Peyer's patch (tissue), 4 donors: ENCODE results near the gene GNG4. TPM values are rescaled to one million over a fixed set of nuclear protein-coding genes. Genes with fewer than 3 reads are reported as not detected.
A peak's percentile ranks its signal among the peaks of the same experiment; 100 is the strongest.
"Not testable (repeated sequence)": the region's sequence is repeated elsewhere in the genome, so short reads cannot be mapped to it uniquely, and the experiment has no call there.

ENCODE experiments used
- DNase-seq, 3 donors: peaks; one replicate each; pipeline ENCODE4 v3.0.0-alpha.2; 2017 to 2019
- H3K27ac ChIP-seq, 4 donors: fragments of 200-600 bp; sonication (generic); one replicate each; pipeline ENCODE4 v1.5.1; 2016 to 2019
- H3K27me3 ChIP-seq, 2 donors: fragments of 200-600 bp; sonication (generic); one replicate each; pipeline ENCODE4 v1.5.1; 2019
- H3K36me3 ChIP-seq, 3 donors: fragments of 200-600 bp; sonication (generic); one replicate each; pipeline ENCODE4 v1.5.1; 2016 to 2019
- H3K4me1 ChIP-seq, 4 donors: fragments of 200-600 bp; sonication (generic); one replicate each; pipeline ENCODE4 v1.5.1; 2016 to 2019
- H3K4me3 ChIP-seq, 4 donors: fragments of 200-600 bp; sonication (generic); 1 replicate in 3 of 4; 2 replicates in 1 of 4; pipeline ENCODE4 v1.5.1; 2016 to 2019; ENCODE audit warnings: mild to moderate bottlenecking in 1 of 4
- H3K9me3 ChIP-seq, 4 donors: fragments of 200-600 bp; sonication (generic); one replicate each; pipeline ENCODE4 v1.5.1; 2016 to 2019; ENCODE audit warnings: mild to moderate bottlenecking in 1 of 4
- CTCF ChIP-seq, 6 experiments: fragments of 450-650 bp in 4 of 6; fragments of 200-600 bp in 2 of 6; sonication (generic) in 1 of 6; IDR thresholded peaks; one replicate each; pipeline ENCODE4 v1.5.1; 2017 to 2019; ENCODE audit warnings: antibody characterized with exemption in 6 of 6, mild to moderate bottlenecking in 3 of 6, moderate library complexity in 1 of 6
- POLR2A ChIP-seq, 2 donors: fragments of 450-650 bp; IDR thresholded peaks; one replicate each; pipeline ENCODE4 v1.5.1; 2017; ENCODE audit warnings: antibody characterized with exemption in 2 of 2, mild to moderate bottlenecking in 2 of 2, moderate library complexity in 2 of 2
- total RNA-seq, 4 donors: library from RNA; depleted of rRNA; stranded (reverse); fragments of >200 nt; gene quantifications; one replicate each; pipeline ENCODE4 v1.1.0, GENCODE V29; 2016

Gene GNG4
- total RNA-seq, 4 donors from 2014 or later: 1.6 to 9.1 (median 2.9) TPM

GRCh38 chr1:235648954-235649367 is 623 bp downstream of the GNG4 start:
- Histone ChIP-seq H3K4me3 (peak overlapping the region; percentile 33 to 64 (median 58)), H3K27ac (peak overlapping the region in 1 of 4 donors; percentile 66), H3K36me3 (no peaks in the 10 kb centered on the region), H3K9me3 (no peaks in the 10 kb centered on the region), H3K27me3 (peaks cover 0 to 9% of the 10 kb centered on the region in 2 donors), H3K4me1 (peaks cover 3 to 25% (median 14%) of the 10 kb centered on the region in 4 donors)
- peak; percentile 24 to 79 (median 71) for DNase-seq
- TF ChIP-seq POLR2A (IDR thresholded peaks at IDR 0.05) (no peak), CTCF (IDR thresholded peaks at IDR 0.05) (no peak)

GRCh38 chr1:235648407-235648907 is 1.1 kb downstream of the GNG4 start:
- peak overlapping the region in 2 of 4 donors; percentile 59 to 64 for H3K4me3 ChIP-seq
- H3K9me3 ChIP-seq: no peaks in the 10 kb centered on the region
- peaks cover 0 to 9% of the 10 kb centered on the region in 2 donors for H3K27me3 ChIP-seq
- no peaks in the 10 kb centered on the region for H3K36me3 ChIP-seq
- peak overlapping the region in 1 of 4 donors; percentile 66 for H3K27ac ChIP-seq
- no peak for DNase-seq
- peaks cover 3 to 25% (median 14%) of the 10 kb centered on the region in 4 donors for H3K4me1 ChIP-seq
- TF ChIP-seq POLR2A (IDR thresholded peaks at IDR 0.05) (no peak), CTCF (IDR thresholded peaks at IDR 0.05) (no peak)

GRCh38 chr1:235647537-235647936 is 2.0 kb downstream of the GNG4 start:
- not testable (repeated sequence) for H3K4me3 ChIP-seq, DNase-seq, H3K27ac ChIP-seq, H3K9me3 ChIP-seq, H3K27me3 ChIP-seq, H3K36me3 ChIP-seq
- peaks cover 3 to 28% (median 14%) of the 10 kb centered on the region in 4 donors for H3K4me1 ChIP-seq

GRCh38 chr1:235646463-235646862 is 3.1 kb downstream of the GNG4 start:
- Histone ChIP-seq H3K27me3 (peaks cover 0 to 9% of the 10 kb centered on the region in 2 donors), H3K4me3 (no peak overlapping the region), H3K36me3 (no peaks in the 10 kb centered on the region), H3K9me3 (no peaks in the 10 kb centered on the region), H3K4me1 (peaks cover 3 to 30% (median 14%) of the 10 kb centered on the region in 4 donors), H3K27ac (no peak overlapping the region)
- no peak for DNase-seq
- TF ChIP-seq CTCF (IDR thresholded peaks at IDR 0.05) (no peak), POLR2A (IDR thresholded peaks at IDR 0.05) (no peak)

GRCh38 chr1:235644693-235645305 is 4.8 kb downstream of the GNG4 start:
- H3K27me3 ChIP-seq: peaks cover 0 to 7% of the 10 kb centered on the region in 2 donors

More at GRCh38 chr1:235644693-235645305, 4.8 kb downstream of the GNG4 start:
- peaks cover 3 to 23% (median 9%) of the 10 kb centered on the region in 4 donors for H3K4me1 ChIP-seq
- TF ChIP-seq CTCF (IDR thresholded peaks at IDR 0.05) (no peak), POLR2A (IDR thresholded peaks at IDR 0.05) (no peak)
- H3K27ac ChIP-seq: no peak overlapping the region
- DNase-seq: no peak
- no peak overlapping the region for H3K4me3 ChIP-seq
- H3K36me3 ChIP-seq: no peaks in the 10 kb centered on the region
- no peaks in the 10 kb centered on the region for H3K9me3 ChIP-seq
